ENCODE results near the gene EXOG. TPM values are rescaled to one million over a fixed set of nuclear protein-coding genes. Genes with fewer than 3 reads are reported as not detected.

EXOG gene
- total RNA-seq, 1 experiment from 2014 or later, result 12.5 TPM

GRCh38 chr3:38476157-38476756, 19.9 kb upstream of the EXOG start:
- TF ChIP-seq REST (IDR thresholded peaks at IDR 0.05; ENCODE audit: insufficient read depth in 1 of 2, low read depth in 2 of 2, low read length in 1 of 2), result no peak
- Histone ChIP-seq H3K27me3 (ENCODE audit: control insufficient read depth, insufficient read depth, low read length) (no peaks in the 10 kb centered on the region), H3K36me3 (ENCODE audit: control insufficient read depth, insufficient read depth, low read length) (no peaks in the 10 kb centered on the region), H3K9me3 (ENCODE audit: control insufficient read depth, insufficient read depth, low read depth, low read length) (no peaks in the 10 kb centered on the region), H3K4me1 (ENCODE audit: control insufficient read depth, insufficient read depth, low read length) (no peaks in the 10 kb centered on the region), H3K4me3 (ENCODE audit: low read depth in 2 of 2, low read length in 2 of 2) (no peak overlapping the region), H3K27ac (ENCODE audit: low read length) (no peak overlapping the region)
- ChIA-PET POLR2A (no interaction called here), CTCF (no interaction called here)
- in situ Hi-C loops (cut with HindIII; ENCODE audit: low pct_unique_long_range_greater_than_20kb, low sequenced_read_pairs) (no loop called here), intact Hi-C loops (cut with micrococcal nuclease; ENCODE audit: unreplicated experiment) (no loop called here)
- DNase-seq (ENCODE audit: low read depth, low spot score) (no peak), ATAC-seq (no peak)
- no TSS peak for BruUV-seq (replicated peaks)

- Histone ChIP-seq H3K4me3 (ENCODE audit: low read depth in 2 of 2, low read length in 2 of 2) (no peak overlapping the region), H3K4me1 (ENCODE audit: control insufficient read depth, insufficient read depth, low read length) (no peaks in the 10 kb centered on the region), H3K27me3 (ENCODE audit: control insufficient read depth, insufficient read depth, low read length) (no peaks in the 10 kb centered on the region), H3K9me3 (ENCODE audit: control insufficient read depth, insufficient read depth, low read depth, low read length) (no peaks in the 10 kb centered on the region), H3K27ac (ENCODE audit: low read length) (no peak overlapping the region), H3K36me3 (ENCODE audit: control insufficient read depth, insufficient read depth, low read length) (no peaks in the 10 kb centered on the region)
- TF ChIP-seq CTCF (IDR thresholded peaks at IDR 0.05), result no peak
- TF ChIP-seq TCF7L2 (IDR thresholded peaks at IDR 0.05; ENCODE audit: low read depth, low read length), result no peak
- TF ChIP-seq SIN3A (IDR thresholded peaks at IDR 0.05; ENCODE audit: borderline replicate concordance, insufficient read depth, low read depth, low read length), result no peak
- TF ChIP-seq POLR2AphosphoS5 (IDR thresholded peaks at IDR 0.05; ENCODE audit: low read depth, low read length), result no peak
- TF ChIP-seq REST (IDR thresholded peaks at IDR 0.05; ENCODE audit: insufficient read depth in 1 of 2, low read depth in 2 of 2, low read length in 1 of 2), result no peak
- DNase-seq (ENCODE audit: low read depth, low spot score), result no peak
- in situ Hi-C loops (cut with HindIII; ENCODE audit: low pct_unique_long_range_greater_than_20kb, low sequenced_read_pairs), result no loop called here
- no peak for ATAC-seq
- intact Hi-C loops (cut with micrococcal nuclease; ENCODE audit: unreplicated experiment), result no loop called here
- POLR2A ChIA-PET, result no interaction called here
- CTCF ChIA-PET, result no interaction called here
- no TSS peak for BruUV-seq (replicated peaks)
Observed at GRCh38 chr3:38477057-38477820, 18.9 kb upstream of the EXOG start.
